Activated naive CD4-positive, alpha-beta T cell treated with anti-CD3 and anti-CD28 coated beads, Interleukin-2, amount 50 U/mL, for 16 hours (primary cell): ENCODE data around the gene CAV1.

Experiments
- DNase-seq: peaks from one replicate; pipeline ENCODE4 v3.0.0-alpha.2; 2020

Gene CAV1

GRCh38 chr7:116532102-116532688, 7.4 kb downstream of the CAV1 start:
- DNase-seq, result no peak

GRCh38 chr7:116534790-116535189, 10.0 kb downstream of the CAV1 start:
- no peak for DNase-seq

DNA sequence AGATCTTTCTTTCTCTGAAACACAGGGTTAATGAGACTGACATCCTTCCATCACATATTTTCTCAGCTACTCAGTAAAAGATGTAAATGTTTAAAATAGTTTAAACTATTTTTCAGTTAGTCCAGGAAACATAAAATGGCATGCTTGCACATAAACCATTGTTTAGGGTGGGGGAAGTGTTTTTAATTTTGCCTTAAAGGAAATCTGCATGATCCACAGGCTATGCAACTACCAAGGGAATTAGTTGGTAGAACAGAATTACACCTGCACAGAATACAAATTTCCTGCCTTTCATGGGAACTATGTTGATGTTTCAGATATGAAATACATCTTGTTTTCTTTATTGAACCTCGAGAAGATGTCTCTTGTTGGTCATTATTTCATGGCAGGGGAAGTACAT, 10.6 kb downstream of the CAV1 start:
- DNase-seq, result no peak

DNA sequence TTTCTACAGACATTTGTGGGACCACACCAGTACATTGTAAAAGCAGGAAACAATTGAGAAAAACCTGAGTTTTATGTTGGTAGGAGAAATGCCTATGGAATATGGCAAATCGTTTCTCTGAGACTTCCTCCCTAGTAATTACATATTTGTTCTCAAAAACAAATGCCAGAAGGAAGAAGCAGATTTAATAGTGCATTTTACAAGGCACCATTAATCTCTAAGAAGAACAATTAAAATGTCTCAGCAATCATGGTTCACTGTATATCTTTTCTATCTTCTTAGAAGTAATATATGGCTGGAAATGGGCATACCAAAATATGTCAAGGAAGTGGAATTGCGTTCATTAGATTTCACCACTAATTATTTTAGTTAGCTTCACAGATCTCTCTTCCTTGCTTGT, 13.3 kb downstream of the CAV1 start:
- no peak for DNase-seq

GRCh38 chr7:116539879-116540278, 15.0 kb downstream of the CAV1 start:
- no peak for DNase-seq

DNA sequence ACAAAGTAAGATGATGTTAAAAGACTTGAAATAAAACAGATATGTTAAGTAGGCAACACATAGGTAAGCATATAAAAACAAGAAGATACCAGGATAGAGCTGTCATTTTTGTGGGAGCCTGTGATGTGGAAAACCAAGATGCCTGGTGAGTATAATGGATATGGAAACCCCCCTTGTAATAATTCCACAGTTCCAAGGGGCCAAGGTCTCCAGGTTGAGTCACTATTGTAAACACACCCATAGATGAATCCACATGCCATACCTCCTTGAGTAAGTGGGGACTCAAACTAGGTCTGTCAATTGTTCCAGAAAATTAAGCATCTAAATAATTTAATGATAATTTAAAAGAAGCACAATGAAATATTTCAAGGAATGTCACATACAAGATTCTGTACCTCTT, 15.9 kb downstream of the CAV1 start:
- DNase-seq, result no peak

DNA sequence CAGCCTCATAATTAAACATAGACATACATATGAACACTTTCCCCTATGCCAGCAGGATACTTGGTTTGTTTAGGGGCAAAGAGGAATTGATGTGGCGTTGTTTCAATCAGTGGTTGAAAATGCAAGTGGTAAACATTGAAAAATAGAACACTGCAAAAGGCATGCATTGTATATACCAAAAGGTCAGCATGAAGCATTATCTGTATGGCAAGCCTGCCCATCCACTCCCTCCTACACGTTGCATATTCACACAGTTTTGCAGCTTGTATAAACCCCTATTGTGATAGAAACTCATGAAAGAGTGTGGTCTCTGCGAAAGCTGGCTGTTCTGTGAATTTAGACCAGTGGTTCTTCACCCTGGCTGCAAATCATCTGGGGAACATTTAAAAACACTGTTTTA, 17.1 kb downstream of the CAV1 start:
- DNase-seq, result no peak

DNA sequence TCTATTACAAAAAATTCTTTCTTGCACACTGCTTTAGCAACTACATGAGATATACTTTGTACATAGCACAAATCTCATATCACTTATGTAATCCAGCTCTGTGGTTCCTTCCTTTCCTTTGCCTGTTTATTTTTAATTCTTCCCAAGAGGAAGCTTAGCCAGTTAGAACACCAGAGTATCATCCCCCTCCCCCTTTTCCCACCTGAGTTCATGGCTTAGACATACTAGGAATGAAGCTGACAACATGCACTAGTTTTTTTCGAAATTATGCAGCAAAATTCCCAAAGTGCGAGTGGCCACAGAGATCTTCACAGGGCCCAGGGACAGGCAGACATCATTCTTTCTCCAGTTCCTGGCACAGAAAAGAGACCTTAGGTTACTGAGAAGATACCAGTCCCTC, 17.8 kb downstream of the CAV1 start:
- DNase-seq, result no peak

GRCh38 chr7:116543664-116544063, 18.8 kb downstream of the CAV1 start:
- no peak for DNase-seq

DNA sequence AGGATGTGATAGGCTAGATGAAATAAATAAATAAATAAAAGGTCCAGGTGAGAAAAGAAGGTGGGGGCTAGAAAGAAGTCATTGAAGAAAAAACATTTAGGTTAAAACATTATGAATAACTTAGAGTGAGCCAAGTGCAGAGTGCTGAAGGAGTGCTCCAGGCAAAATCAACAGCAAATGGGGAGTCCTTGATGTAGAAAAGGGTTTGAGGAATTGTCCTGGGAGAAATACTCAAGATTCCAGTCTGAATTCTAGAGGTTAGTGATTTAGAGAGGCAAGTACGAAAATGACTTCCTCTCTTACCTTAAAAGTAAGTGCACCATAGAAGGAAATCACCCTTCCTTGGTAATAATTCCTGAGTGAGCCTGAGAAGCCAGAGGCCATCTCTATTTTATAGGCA, 19.7 kb downstream of the CAV1 start:
- no peak for DNase-seq

- no peak for DNase-seq
Observed at GRCh38 chr7:116545411-116545993, 20.7 kb downstream of the CAV1 start.

DNA sequence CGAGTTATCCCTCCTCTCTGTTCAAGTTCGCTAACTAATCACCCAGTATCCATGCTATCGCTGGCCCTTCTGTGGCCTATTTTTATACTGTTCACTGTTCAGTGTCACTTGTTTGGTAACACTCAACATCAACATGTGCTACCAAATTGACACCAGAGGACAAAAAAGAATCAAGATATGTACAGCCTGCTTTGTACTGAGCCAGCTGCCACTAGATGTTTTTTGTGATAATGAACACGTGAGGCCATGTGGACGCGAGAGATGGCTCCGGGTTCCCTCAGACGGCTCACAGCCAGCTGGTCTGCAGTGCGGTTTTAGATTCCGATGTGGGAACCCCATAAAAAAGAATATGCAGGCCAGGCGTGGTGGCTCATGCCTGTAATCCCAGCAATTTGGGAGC, 21.2 kb downstream of the CAV1 start:
- no peak for DNase-seq

GRCh38 chr7:116546916-116547315, 22.1 kb downstream of the CAV1 start:
- DNase-seq, result no peak

DNA sequence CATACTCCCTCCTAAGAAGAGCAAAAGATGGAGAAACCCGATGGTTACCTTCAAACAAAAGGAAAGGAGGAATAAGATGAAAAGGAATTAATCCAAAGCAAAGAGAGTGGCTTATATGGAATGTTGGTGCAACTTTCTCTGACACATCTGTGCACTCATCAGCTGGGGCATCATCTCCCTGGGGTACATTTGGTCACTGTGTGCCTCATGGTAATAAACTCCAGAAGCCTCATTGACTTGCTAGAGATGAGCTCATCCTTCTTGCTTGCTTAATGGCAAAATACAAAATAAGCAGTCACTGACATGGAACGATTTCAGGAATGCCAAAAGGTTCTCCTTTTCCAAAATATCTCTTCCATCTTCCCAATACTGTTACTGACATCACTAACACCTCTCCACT, 22.5 kb downstream of the CAV1 start:
- DNase-seq, result no peak

DNA sequence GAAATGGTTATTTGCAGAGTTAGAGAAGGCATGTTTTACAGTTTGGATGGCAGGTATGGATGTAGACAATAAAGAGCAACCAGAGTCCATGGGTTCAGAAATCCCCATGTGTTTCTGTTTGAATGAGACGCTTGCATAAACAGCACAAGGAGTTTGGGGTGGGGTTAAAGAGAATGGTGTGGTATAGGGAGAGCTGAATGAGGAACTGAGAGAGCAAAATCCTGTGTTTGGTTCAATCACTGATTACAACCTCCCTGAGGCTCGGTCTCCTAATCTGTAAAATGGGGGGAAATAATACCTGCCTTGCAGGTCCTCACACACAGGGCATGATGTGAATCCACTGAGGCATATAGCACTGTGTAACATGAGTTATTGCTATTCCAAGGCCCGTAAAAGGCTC, 23.7 kb downstream of the CAV1 start:
- no peak for DNase-seq

DNA sequence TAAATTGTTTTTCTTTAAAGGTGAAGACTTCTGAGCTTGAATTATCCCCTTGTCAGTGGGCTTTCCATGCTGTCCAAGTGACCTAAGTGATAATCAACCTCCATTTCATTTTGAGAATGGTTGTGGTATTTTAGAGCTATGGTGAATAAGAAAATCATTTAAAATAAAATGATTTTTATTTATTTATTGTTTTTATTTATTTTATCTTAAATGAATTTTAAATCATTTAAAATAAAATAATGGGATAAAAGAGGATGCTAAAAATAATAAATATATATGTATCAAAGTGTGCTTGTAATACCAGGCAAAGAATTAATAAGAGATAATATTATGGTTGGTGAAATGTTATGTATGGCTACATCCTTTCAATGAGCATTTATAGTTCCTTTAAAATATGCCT, 24.5 kb downstream of the CAV1 start:
- DNase-seq, result no peak

DNA sequence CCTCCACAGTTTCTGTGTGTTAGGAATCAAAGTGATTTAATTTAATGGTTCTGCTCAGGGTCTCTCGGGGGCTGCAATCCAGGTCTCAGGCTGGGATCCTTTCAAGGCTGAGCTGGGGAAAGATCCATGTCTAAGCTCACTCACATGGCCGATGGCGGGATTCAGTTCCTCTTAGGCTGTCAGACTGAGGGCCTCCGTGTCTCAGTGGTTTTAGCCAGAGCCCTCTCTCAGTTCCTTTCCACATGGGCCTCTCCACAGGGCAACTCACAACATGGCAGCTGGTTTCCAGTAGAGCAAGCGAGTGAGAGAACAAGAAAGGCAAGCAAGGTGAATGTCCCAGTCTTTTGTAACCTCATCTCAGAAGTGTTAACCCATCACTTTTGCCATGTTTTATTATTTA, 26.9 kb downstream of the CAV1 start:
- DNase-seq, result no peak

DNA sequence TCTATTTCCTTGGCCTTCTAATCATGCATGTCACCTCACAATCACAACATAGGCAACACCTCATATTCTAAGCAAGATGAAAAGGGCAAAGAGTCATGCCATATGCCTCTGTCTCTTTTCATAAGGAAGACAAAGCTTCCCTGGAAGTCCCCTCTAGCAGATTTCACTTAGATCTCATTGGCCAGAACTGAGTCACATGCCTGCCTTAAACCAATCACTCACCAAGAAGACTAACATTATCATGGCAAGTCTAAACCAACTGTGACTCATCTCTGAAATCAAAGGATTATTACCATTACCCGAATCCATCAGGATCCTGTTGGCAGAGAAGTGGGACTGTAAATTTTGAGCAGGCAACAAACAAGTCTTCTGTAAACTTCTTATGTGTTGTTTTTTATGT, 27.8 kb downstream of the CAV1 start:
- DNase-seq, result no peak

GRCh38 chr7:116553168-116553964, 28.5 kb downstream of the CAV1 start:
- no peak for DNase-seq

- no peak for DNase-seq
Observed at GRCh38 chr7:116554436-116554835, 29.6 kb downstream of the CAV1 start.

DNA sequence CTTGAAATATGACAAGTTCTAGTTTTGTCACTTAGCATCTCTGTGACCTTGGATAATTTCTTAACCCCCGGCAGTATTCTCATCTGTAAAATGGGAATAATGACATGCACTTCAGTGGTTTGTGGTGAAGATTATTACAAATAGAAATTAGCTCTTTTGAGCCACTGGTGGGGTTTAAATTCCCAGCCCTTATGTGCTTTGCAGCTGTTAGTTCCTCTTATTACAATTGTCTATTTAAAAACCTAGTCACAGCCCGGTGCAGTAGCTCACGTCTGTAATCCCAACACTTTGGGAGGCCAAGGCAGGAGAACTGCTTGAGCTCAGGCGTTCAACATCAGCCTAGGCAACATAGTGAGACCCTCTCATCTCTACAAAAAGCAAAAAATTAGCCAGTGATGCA, 30.1 kb downstream of the CAV1 start:
- DNase-seq, result no peak

- no peak for DNase-seq
Observed at GRCh38 chr7:116557066-116557585, 32.3 kb downstream of the CAV1 start.

GRCh38 chr7:116557901-116558300, 33.1 kb downstream of the CAV1 start:
- no peak for DNase-seq
